ENCODE results near the gene GTPBP2. TPM values are rescaled to one million over a fixed set of nuclear protein-coding genes. Genes with fewer than 3 reads are reported as not detected.

Gene GTPBP2
- total and polyA plus RNA-seq, 2 of the 13 experiments (the other 11 are each of a cell fraction or from before 2014, with no cell fraction given) = 26.9 to 88.2 TPM

DNA sequence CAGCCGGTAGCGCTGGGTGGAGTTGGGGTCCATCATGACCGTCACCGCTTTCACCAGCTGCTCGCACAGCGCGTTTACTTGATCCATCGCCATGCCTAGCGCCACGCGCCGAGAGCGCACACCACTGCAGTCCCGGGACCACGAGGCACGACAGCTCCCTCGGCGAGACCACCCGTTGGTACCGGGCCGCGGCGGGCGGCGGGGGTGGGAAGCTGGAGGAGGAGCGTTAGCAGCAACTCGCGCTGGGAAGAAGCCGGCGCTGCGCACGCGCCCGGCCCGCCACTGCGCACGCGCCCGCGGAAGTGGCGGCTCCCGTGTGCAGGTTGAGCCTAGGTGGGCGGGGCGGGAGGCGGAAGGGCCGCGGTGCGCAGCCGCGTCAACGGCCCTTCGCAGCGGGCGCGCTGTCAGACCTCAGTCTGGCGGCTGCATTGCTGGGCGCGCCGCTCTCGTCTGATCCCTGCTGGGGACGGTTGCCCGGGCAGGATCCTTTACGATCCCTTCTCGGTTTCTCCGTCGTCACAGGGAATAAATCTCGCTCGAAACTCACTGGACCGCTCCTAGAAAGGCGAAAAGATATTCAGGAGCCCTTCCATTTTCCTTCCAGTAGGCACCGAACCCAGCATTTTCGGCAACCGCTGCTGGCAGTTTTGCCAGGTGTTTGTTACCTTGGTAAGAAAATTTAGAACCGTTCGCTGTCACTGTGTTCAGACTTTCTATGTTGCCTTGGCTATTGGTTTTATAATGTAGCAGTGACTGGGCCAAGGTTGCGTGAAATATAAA is 53.1 kb downstream of the GTPBP2 start, which contains the start of the genes POLH and XPO5 (continued):
- TF ChIP-seq ZNF280D (CRISPR knock-in tag; IDR thresholded peaks at IDR 0.05) = no peak; the same call in 1 of the 2 replicates
- TF ChIP-seq KLF9 (CRISPR knock-in tag; IDR thresholded peaks at IDR 0.05; ENCODE audit: low read depth) = 0 out of 2 replicates have a peak, but pooled peaks have one; percentile 89
- peak; percentile 62 for TF ChIP-seq ZNF205 (CRISPR knock-in tag; IDR thresholded peaks at IDR 0.05)
- TF ChIP-seq SRY (CRISPR knock-in tag; IDR thresholded peaks at IDR 0.05) = peak; percentile 96
- peak; percentile 70 for TF ChIP-seq ZNF557 (CRISPR knock-in tag; IDR thresholded peaks at IDR 0.05)
- no peak; the same call in 1 of the 2 replicates for TF ChIP-seq RNF219 (CRISPR knock-in tag; IDR thresholded peaks at IDR 0.05)
- peak; percentile 95 for TF ChIP-seq SPEN (CRISPR knock-in tag; IDR thresholded peaks at IDR 0.05; ENCODE audit: low read depth)
- TF ChIP-seq AGO1 (IDR thresholded peaks at IDR 0.05; ENCODE audit: low read depth, low read length, poor library complexity, severe bottlenecking) = peak; percentile 76
- TF ChIP-seq GABPA (IDR thresholded peaks at IDR 0.05; ENCODE audit: low read depth, low read length) = peak; percentile 72
- peak; percentile 39; the same call in 1 of the 2 replicates for TF ChIP-seq GABPA (CRISPR knock-in tag; IDR thresholded peaks at IDR 0.05; ENCODE audit: low read depth)
- TF ChIP-seq ZFP91 (CRISPR knock-in tag; IDR thresholded peaks at IDR 0.05; ENCODE audit: borderline replicate concordance) = peak; percentile 97
- peak; percentile 79; the same call in 1 of the 2 replicates for TF ChIP-seq GFI1 (CRISPR knock-in tag; IDR thresholded peaks at IDR 0.05; ENCODE audit: borderline replicate concordance)
- peak; percentile 14 for TF ChIP-seq ZNF530 (CRISPR knock-in tag; IDR thresholded peaks at IDR 0.05; ENCODE audit: low read depth)
- TF ChIP-seq SIN3A (IDR thresholded peaks at IDR 0.05; ENCODE audit: borderline replicate concordance, low read depth, low read length) = peak; percentile 96; the same call in 1 of the 2 replicates
- peak; percentile 81 for TF ChIP-seq GATA4 (IDR thresholded peaks at IDR 0.05; ENCODE audit: borderline replicate concordance, low read depth)
- TF ChIP-seq HNRNPLL (IDR thresholded peaks at IDR 0.05; ENCODE audit: low read depth, low read length, poor library complexity, severe bottlenecking) = peak; percentile 94
- TF ChIP-seq ZNF768 (CRISPR knock-in tag; IDR thresholded peaks at IDR 0.05) = peak; percentile 79; the same call in 1 of the 2 replicates
- TF ChIP-seq ZIK1 (CRISPR knock-in tag; IDR thresholded peaks at IDR 0.05; ENCODE audit: borderline replicate concordance, low read depth) = peak; percentile 97
- TF ChIP-seq KDM2A (CRISPR knock-in tag; IDR thresholded peaks at IDR 0.05; ENCODE audit: borderline replicate concordance, low read depth) = peak; percentile 77
- TF ChIP-seq TMF1 (CRISPR knock-in tag; IDR thresholded peaks at IDR 0.05; ENCODE audit: low read depth) = peak; percentile 96; the same call in 1 of the 2 replicates
- TF ChIP-seq ESRRA (CRISPR knock-in tag; IDR thresholded peaks at IDR 0.05; ENCODE audit: low read depth) = 0 out of 2 replicates have a peak, but pooled peaks have one; percentile 66
